CD4-positive, alpha-beta T cell (primary cell): ENCODE data around the gene POU4F3. TPM values are rescaled to one million over a fixed set of nuclear protein-coding genes. Genes with fewer than 3 reads are reported as not detected.

Source experiments
- ATAC-seq: fragments of 200-7000 bp; cut with Tn5 transposase; one replicate; pipeline ENCODE4 v1.10.0; 2022; ENCODE audit warnings: mild to moderate bottlenecking; ENCODE audit not compliant: poor library complexity
- CTCF ChIA-PET: fragments of 350-600 bp; sonication (Branson Sonifier 250); formaldehyde crosslinking; loops from one replicate; lab custom pipeline; 2021; ENCODE audit warnings: antibody characterized with exemption, inconsistent platforms; lab: Charles Lee
- POLR2A ChIA-PET: fragments of 350-600 bp; sonication (Branson Sonifier 250); formaldehyde crosslinking; loops from one replicate; lab custom pipeline; 2021; ENCODE audit warnings: antibody characterized with exemption, inconsistent platforms; lab: Charles Lee
- DNase-seq, 14 experiments: peaks; one replicate each; pipeline ENCODE4 v3.0.0-alpha.2; 2013 to 2020; ENCODE audit warnings: mixed read lengths in 2 of 14
- H3K27ac ChIP-seq, 2 donors: one replicate each; pipeline versions ENCODE4 v1.5.1 to v1.7.0; 2013; ENCODE audit warnings: low read length in 2 of 2, low read depth in 1 of 2, mild to moderate bottlenecking in 1 of 2
- H3K27me3 ChIP-seq, 2 experiments: 1 replicate in 1 of 2; 2 replicates in 1 of 2; pipeline versions ENCODE4 v1.6.1 to v1.7.0; 2013; ENCODE audit warnings: low read length in 2 of 2, control low read depth in 1 of 2, mild to moderate bottlenecking in 1 of 2, moderate library complexity in 1 of 2; ENCODE audit not compliant: insufficient read depth in 2 of 2, control insufficient read depth in 1 of 2
- H3K36me3 ChIP-seq: one replicate; pipeline ENCODE4 v1.6.1; 2013; ENCODE audit warnings: low read length, control low read depth; ENCODE audit not compliant: insufficient read depth
- H3K4me1 ChIP-seq: one replicate; pipeline ENCODE4 v1.6.1; 2013; ENCODE audit warnings: low read length, control low read depth; ENCODE audit not compliant: insufficient read depth
- H3K4me3 ChIP-seq: one replicate; pipeline ENCODE4 v1.5.1; 2013; ENCODE audit warnings: mild to moderate bottlenecking, low read length, moderate library complexity
- H3K9me3 ChIP-seq, 2 experiments: 1 replicate in 1 of 2; 2 replicates in 1 of 2; pipeline versions ENCODE4 v1.6.1 to v1.7.0; 2013; ENCODE audit warnings: low read length in 2 of 2, mild to moderate bottlenecking in 2 of 2, control low read depth in 1 of 2, moderate library complexity in 1 of 2; ENCODE audit not compliant: control insufficient read depth in 1 of 2, insufficient read depth in 1 of 2
- H3K27ac Mint-ChIP-seq: one replicate; pipeline ENCODE4 v1.8.0; 2020; ENCODE audit warnings: mixed read lengths
- H3K27me3 Mint-ChIP-seq: one replicate; pipeline ENCODE4 v1.8.0; 2021; ENCODE audit warnings: mixed read lengths
- H3K36me3 Mint-ChIP-seq: one replicate; pipeline ENCODE4 v1.8.0; 2021; ENCODE audit warnings: low read depth, mixed read lengths
- H3K4me1 Mint-ChIP-seq: one replicate; pipeline ENCODE4 v1.8.0; 2021; ENCODE audit warnings: low read depth, mixed read lengths
- H3K4me3 Mint-ChIP-seq: one replicate; pipeline ENCODE4 v1.8.0; 2020; ENCODE audit warnings: mild to moderate bottlenecking, mixed read lengths
- H3K9me3 Mint-ChIP-seq: one replicate; pipeline ENCODE4 v1.8.0; 2020; ENCODE audit warnings: mixed read lengths
- CTCF ChIP-seq: fragments of 200-600 bp; IDR thresholded peaks from one replicate; pipeline ENCODE4 v1.8.0; 2022; ENCODE audit warnings: antibody characterized with exemption, mild to moderate bottlenecking
- intact Hi-C, 2 experiments: fragments of 100-400 bp; cut with DNase I in 1 of 2; cut with micrococcal nuclease in 1 of 2; formaldehyde crosslinking; loops; one replicate each; pipeline versions ENCODE4 v1.15.1 to v1.9.0; 2023 to 2025; cut with DNase I, micrococcal nuclease
- total RNA-seq, 174 experiments: library from RNA in 2 of 174; stranded (reverse) in 2 of 174; gene quantifications; one replicate each; pipeline ENCODE4 v1.2.3 and lab custom pipeline; 2021 to 2026

POU4F3 gene
- total RNA-seq, 2 experiments from 2014 or later, result 0.17 to 0.22 TPM

GRCh38 chr5:146376821-146377220 is 38.2 kb downstream of the POU4F3 start:
- Histone ChIP-seq H3K4me3 (no peak overlapping the region), H3K4me1 (no peaks in the 10 kb centered on the region), H3K9me3 (peaks cover 0 to 9% of the 10 kb centered on the region in 2 experiments), H3K27me3 (peaks cover 0 to 4% of the 10 kb centered on the region in 2 experiments), H3K36me3 (no peaks in the 10 kb centered on the region), H3K27ac (no peak overlapping the region)
- ChIA-PET CTCF (interaction anchor here (0.6 kb wide), 1 partner anchor 9 kb away, joined by 5 read pairs; no protein-coding TSS in a partner anchor), POLR2A (no interaction called here)
- H3K27ac Mint-ChIP-seq, result no peak overlapping the region
- no peak overlapping the region for H3K4me3 Mint-ChIP-seq
- H3K4me1 Mint-ChIP-seq, result no peaks in the 10 kb centered on the region
- DNase-seq, result no peak
- intact Hi-C loops, result no loop called here
- ATAC-seq, result no peak
- peaks cover 38% of the 10 kb centered on the region for H3K27me3 Mint-ChIP-seq
- TF ChIP-seq CTCF, result no peak
- no peaks in the 10 kb centered on the region for H3K36me3 Mint-ChIP-seq
- peaks cover 2% of the 10 kb centered on the region for H3K9me3 Mint-ChIP-seq

GRCh38 chr5:146378986-146379385 is 40.3 kb downstream of the POU4F3 start:
- Mint-ChIP-seq H3K27me3 (peaks cover 34% of the 10 kb centered on the region), H3K9me3 (peaks cover 2% of the 10 kb centered on the region), H3K4me1 (no peaks in the 10 kb centered on the region), H3K27ac (no peak overlapping the region), H3K36me3 (no peaks in the 10 kb centered on the region), H3K4me3 (no peak overlapping the region)
- DNase-seq (no peak), ATAC-seq (no peak)
- H3K27ac ChIP-seq, result no peak overlapping the region
- no peak for TF ChIP-seq CTCF
- intact Hi-C loops, result no loop called here
- ChIA-PET CTCF (no interaction called here), POLR2A (no interaction called here)
- H3K4me3 ChIP-seq, result no peak overlapping the region
- H3K27me3 ChIP-seq, result peaks cover 0 to 4% of the 10 kb centered on the region in 2 experiments
- H3K4me1 ChIP-seq, result no peaks in the 10 kb centered on the region
- no peaks in the 10 kb centered on the region for H3K36me3 ChIP-seq
- H3K9me3 ChIP-seq, result peaks cover 0 to 5% of the 10 kb centered on the region in 2 experiments

GRCh38 chr5:146380714-146381113 is 42.1 kb downstream of the POU4F3 start:
- H3K27ac ChIP-seq, result no peak overlapping the region
- intact Hi-C loops, result no loop called here
- ATAC-seq (no peak), DNase-seq (no peak)
- POLR2A ChIA-PET, result no interaction called here
- no peak for TF ChIP-seq CTCF
- peaks cover 0 to 4% of the 10 kb centered on the region in 2 experiments for H3K27me3 ChIP-seq
- H3K9me3 ChIP-seq, result peaks cover 0 to 5% of the 10 kb centered on the region in 2 experiments
- Mint-ChIP-seq H3K36me3 (no peaks in the 10 kb centered on the region), H3K9me3 (peaks cover 2% of the 10 kb centered on the region), H3K27me3 (peaks cover 34% of the 10 kb centered on the region), H3K4me3 (no peak overlapping the region), H3K4me1 (no peaks in the 10 kb centered on the region), H3K27ac (no peak overlapping the region)
- H3K4me3 ChIP-seq, result no peak overlapping the region
- CTCF ChIA-PET, result no interaction called here
- H3K4me1 ChIP-seq, result no peaks in the 10 kb centered on the region
- no peaks in the 10 kb centered on the region for H3K36me3 ChIP-seq
